ENCODE data around the gene CHPF2. TPM values are rescaled to one million over a fixed set of nuclear protein-coding genes. Genes with fewer than 3 reads are reported as not detected.

Gene CHPF2, protein sequence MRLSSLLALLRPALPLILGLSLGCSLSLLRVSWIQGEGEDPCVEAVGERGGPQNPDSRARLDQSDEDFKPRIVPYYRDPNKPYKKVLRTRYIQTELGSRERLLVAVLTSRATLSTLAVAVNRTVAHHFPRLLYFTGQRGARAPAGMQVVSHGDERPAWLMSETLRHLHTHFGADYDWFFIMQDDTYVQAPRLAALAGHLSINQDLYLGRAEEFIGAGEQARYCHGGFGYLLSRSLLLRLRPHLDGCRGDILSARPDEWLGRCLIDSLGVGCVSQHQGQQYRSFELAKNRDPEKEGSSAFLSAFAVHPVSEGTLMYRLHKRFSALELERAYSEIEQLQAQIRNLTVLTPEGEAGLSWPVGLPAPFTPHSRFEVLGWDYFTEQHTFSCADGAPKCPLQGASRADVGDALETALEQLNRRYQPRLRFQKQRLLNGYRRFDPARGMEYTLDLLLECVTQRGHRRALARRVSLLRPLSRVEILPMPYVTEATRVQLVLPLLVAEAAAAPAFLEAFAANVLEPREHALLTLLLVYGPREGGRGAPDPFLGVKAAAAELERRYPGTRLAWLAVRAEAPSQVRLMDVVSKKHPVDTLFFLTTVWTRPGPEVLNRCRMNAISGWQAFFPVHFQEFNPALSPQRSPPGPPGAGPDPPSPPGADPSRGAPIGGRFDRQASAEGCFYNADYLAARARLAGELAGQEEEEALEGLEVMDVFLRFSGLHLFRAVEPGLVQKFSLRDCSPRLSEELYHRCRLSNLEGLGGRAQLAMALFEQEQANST
- total RNA-seq, result 37.0 and 49.8 TPM in 2 replicates

DNA sequence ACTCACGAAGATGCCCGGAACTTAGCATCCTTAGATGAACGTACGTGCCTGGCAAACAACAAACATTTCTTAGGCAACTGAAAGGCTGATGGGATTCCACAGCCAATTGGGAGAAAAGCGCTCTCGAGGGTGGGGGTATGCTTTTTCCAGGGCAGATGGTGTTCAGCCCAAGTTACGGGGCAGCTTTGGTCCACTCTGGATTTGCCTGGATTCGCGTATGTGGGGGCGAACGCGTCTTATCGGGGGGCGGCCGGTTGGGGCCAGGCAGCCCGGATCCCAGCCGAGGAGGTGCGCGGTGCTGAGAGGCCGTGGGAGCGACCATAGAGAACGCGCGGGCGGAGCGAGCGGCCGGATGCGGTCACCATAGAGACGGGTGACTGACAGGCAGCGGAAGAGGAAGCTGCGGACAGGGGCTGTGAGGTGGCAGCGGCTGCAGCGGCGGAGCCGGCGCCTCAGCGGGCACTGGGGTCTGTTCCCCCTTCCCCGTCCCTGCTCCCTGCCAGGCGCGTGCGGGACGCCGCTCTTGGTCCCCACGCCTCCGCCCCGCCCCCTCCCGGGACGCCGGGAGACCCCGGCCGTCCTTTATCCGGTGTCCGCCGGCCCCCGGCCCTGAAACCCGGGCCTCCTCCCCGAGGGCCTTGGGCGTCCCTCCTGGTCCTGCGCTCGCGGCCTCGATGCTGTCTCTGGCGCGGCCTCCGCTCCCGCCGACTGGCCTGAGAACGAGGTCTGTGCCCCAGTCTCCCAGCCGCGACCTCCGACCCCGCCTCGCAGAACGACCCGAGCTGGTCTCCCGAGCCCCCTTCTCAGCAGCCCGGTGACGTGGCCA lies at the start of gene CHPF2:
Gene CHPF2, plus strand, starts transcription at position 393 of the 826 bp plus-strand sequence. CDS start 1,529 bp downstream, outside the sequence.

DNA sequence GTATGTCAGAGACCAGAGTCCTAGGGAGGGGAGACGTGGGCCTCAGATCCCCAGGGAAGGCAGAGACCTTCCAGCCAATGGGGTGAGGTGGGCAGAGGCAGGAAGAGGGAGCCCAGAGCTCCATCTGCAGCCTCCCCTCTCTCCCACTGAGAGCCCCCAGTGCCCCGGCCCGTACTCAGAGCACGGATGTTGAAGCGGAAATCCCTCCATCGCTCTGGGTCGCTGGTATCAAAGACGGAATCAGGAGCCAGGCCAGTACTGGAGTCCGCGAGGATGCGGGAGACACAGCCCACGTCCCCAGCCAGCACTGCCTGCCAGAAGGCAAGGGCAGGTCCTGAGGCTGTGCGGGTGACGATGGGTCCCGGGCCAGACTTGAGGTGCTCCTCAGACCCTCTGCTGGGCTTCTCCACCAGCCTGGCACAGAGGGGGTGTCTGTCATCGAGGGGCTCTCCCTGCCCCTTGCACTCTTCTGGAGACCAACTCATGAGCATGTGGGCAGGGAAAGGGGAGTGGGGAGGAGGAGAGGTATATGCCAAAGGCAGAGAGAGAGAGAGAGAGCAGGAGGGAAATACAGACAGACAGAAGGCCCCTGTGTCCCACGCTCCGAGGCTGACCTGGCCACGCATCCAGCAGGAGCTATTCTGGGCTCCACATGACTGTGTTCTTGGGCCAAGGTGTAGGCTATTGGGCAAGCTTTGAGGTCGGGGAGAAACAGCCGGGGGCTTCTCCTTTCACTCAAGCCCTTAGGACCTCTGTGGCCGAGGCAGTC lies 45.5 kb upstream of the CHPF2 start, which contains the start of gene ASB10:
Gene ASB10, minus strand, starts transcription at position 611 of the 769 bp plus-strand sequence. Its CDS starts 120 bp downstream, at position 491.

DNA sequence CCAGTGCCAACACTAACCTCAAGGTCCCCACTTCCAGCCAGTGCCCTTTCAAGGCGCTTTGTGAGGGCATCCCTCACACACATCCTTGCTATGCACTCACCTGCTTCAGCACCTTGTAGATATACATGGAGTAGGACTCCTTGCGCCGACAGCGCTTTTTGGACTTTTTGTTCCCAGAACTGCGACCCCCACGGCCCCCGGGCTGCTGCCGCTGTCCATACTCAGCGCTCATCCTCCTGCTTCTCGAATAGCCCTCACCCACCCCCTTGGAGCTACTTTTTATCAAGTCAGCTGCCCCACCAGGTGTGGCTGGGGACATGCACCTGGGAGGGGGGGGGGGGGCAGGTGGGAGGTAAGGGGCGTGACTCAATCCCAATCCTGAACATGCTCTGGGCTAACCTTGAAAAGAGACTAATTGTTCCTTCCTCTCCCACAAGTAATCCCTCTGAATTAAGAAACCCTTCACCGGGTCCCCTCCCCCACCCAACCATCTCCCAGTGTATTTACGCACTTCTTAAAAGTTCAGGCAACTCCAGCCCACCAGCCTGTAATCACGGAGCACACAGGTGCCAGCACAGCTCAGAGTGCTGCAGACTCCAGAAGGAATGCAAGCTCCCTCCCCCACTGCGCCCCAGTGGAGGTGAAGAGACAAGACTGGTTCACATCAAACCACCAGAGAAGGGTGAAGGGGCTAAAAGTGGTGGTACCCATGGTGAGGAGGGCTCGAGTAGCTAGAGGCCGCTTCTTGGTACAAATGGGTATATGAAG lies 22.0 kb upstream of the CHPF2 start, which contains the start of gene H2BK1:
Gene H2BK1, minus strand, starts transcription at position 402 of the 768 bp plus-strand sequence. Its CDS starts 170 bp downstream, at position 232.

DNA sequence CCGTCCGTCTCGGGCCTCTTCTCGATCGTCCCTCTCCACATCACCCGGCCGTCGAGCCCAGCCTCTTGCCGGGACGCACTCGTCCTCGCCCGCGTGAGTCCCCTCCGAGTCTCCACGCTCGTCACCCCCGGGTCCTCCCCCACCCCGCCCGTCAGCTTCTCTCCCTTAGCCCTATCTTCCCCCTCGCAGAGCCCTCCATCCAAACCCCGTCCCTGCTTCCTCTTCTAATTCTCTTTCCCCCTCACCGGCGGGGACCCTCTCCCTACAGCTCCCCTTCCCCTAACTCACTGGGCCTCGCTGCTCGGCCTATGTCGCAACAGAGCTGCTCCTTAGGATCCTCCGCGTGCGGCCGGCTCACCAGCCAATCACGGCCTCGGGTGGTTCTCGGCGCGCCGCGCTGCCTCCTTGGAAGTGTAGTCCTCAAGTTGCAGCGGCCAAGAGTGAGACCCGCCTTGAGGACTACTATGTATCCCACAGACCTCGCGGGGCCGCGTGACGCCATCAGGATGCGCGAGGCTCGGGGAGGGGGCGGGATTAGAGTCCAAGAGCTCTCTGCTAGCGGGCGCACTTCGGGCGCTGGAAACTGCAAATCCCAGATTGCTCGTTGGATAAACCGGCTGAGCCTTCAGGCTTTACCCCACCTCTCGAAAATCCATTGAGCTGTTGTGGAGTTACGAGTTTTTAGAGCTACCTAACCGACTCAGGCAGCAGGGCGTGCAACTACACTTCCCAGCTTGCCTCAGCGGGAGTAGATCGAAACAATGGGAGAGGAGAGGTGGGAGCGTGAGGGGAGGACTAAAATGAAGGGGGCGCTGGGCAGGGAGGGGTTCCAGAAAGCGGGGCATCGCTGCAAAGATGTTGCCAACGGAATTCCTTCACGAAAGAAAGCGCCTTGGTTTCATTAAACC lies 5.2 kb upstream of the CHPF2 start, which contains the start of gene ABCF2:
Gene ABCF2, minus strand, starts transcription at position 331 of the 908 bp plus-strand sequence. CDS start 747 bp downstream, outside the sequence.

DNA sequence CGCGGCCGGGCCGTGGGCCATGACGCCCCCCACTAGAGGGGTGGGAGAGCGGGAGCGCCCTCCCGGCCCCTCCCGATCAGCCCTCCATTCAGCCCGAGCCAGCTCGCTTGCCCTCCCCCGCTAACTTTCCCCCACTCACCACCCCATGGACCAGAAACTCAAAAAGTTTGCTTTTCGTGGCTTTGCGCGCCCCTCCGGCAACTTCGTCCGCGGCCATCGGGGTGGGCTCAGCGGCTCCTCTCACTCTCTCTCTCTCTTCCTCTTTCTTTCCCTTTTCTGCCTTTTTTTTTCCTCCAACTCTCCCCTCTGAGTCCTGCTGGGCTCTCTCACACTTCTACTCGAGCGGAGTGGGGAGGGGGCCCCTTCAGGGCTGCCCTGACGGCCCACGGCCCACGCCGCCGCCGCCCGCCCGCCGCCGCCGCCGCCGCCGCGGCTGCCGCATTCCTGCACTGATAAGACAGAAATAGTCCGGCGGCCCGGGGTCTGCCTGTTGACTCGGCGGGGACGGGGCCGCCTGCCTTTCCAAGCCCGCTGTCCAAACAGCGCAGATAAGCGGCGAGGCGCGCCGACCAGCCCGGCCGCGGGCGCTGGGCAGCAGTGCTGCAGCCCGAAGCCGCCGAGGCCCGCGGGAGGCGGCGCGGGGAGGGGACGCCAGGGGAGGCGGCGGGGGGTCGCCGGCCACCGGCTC lies 16.2 kb downstream of the CHPF2 start, which contains the start of gene SMARCD3:
Gene SMARCD3, minus strand, starts transcription at position 349 of the 688 bp plus-strand sequence. Its CDS starts 132 bp downstream, at position 217.

Other genes starting within 250 kb of the CHPF2 start
- gene NOS3, start 241.5 kb upstream of the CHPF2 start, total RNA-seq, result 0.17 and 0.32 TPM in 2 replicates
- gene ATG9B, start 208.0 kb upstream of the CHPF2 start, total RNA-seq, result under 0.01 TPM in 2 replicates
- gene ABCB8, start 204.0 kb upstream of the CHPF2 start, total RNA-seq, result 17.8 and 20.8 TPM in 2 replicates
- 0.09 TPM in 1 of 2 replicates, not detected in the other for gene ASIC3, start 184.0 kb upstream of the CHPF2 start, total RNA-seq
- 29.6 TPM in 2 replicates for gene CDK5, start 174.6 kb upstream of the CHPF2 start, total RNA-seq
- gene SLC4A2, start 172.9 kb upstream of the CHPF2 start, total RNA-seq, result 53.1 and 64.0 TPM in 2 replicates
- gene FASTK, start 151.7 kb upstream of the CHPF2 start, total RNA-seq, result 55.0 and 57.5 TPM in 2 replicates
- gene TMUB1, start 149.0 kb upstream of the CHPF2 start, total RNA-seq, result 11.6 and 15.6 TPM in 2 replicates
- gene AGAP3, start 146.0 kb upstream of the CHPF2 start, total RNA-seq, result 34.2 and 40.8 TPM in 2 replicates
- not detected in 2 replicates for gene GBX1, start 64.8 kb upstream of the CHPF2 start, total RNA-seq
- not detected in 2 replicates for gene ASB10, start 45.2 kb upstream of the CHPF2 start, total RNA-seq
- gene H2BK1, start 22.0 kb upstream of the CHPF2 start, total RNA-seq, result not detected in 2 replicates
- 31.0 and 42.7 TPM in 2 replicates for gene ABCF2, start 5.3 kb upstream of the CHPF2 start, total RNA-seq
- gene SMARCD3, start 16.2 kb downstream of the CHPF2 start, total RNA-seq, result 31.8 and 33.4 TPM in 2 replicates
- gene NUB1, start 109.3 kb downstream of the CHPF2 start, total RNA-seq, result 32.5 and 49.4 TPM in 2 replicates
- 0.95 and 3.8 TPM in 2 replicates for gene WDR86, start 177.6 kb downstream of the CHPF2 start, total RNA-seq
- 0.26 and 0.47 TPM in 2 replicates for gene CRYGN, start 207.7 kb downstream of the CHPF2 start, total RNA-seq

Data from bronchial smooth muscle cell (primary cell).